H9 (cell line): Measurements from ENCODE around the gene UNC5C. TPM values are rescaled to one million over a fixed set of nuclear protein-coding genes. Genes with fewer than 3 reads are reported as not detected.
"Not testable (repeated sequence)": the region's sequence is repeated elsewhere in the genome, so short reads cannot be mapped to it uniquely, and the experiment has no call there.

ENCODE experiments used
- DNase-seq: peaks from one replicate; pipeline ENCODE4 v3.0.0-alpha.2; 2017
- H2AFZ ChIP-seq: one replicate; pipeline ENCODE4 v1.6.1; 2013; ENCODE audit warnings: mild to moderate bottlenecking, low read length, control low read depth, moderate library complexity
- H2AK5ac ChIP-seq: 2 replicates; pipeline ENCODE4 v1.6.1; 2013; ENCODE audit warnings: low read length, control low read depth, mixed read lengths; ENCODE audit not compliant: insufficient read length
- H2BK120ac ChIP-seq: one replicate; pipeline ENCODE4 v1.6.1; 2013; ENCODE audit warnings: low read depth, mild to moderate bottlenecking, low read length, control low read depth, inconsistent platforms; ENCODE audit not compliant: poor library complexity, severe bottlenecking
- H2BK12ac ChIP-seq: 2 replicates; pipeline ENCODE4 v1.6.1; 2013; ENCODE audit warnings: low read length, control low read depth, mixed read lengths, low read depth; ENCODE audit not compliant: insufficient read length
- H2BK15ac ChIP-seq: 2 replicates; pipeline ENCODE4 v1.6.1; 2013; ENCODE audit warnings: low read depth, low read length, control low read depth
- H2BK20ac ChIP-seq: one replicate; pipeline ENCODE4 v1.6.1; 2013; ENCODE audit warnings: low read depth, mild to moderate bottlenecking, low read length, control low read depth, inconsistent platforms; ENCODE audit not compliant: poor library complexity, severe bottlenecking
- H2BK5ac ChIP-seq: 2 replicates; pipeline ENCODE4 v1.6.1; 2013; ENCODE audit warnings: low read length, control low read depth, mixed read lengths; ENCODE audit not compliant: insufficient read length
- H3K14ac ChIP-seq: 2 replicates; pipeline ENCODE4 v1.6.1; 2013; ENCODE audit warnings: low read length, control low read depth; ENCODE audit not compliant: insufficient read depth
- H3K18ac ChIP-seq: 2 replicates; pipeline ENCODE4 v1.6.1; 2013; ENCODE audit warnings: low read depth, mild to moderate bottlenecking, mixed read lengths, low read length, control low read depth; ENCODE audit not compliant: insufficient read length
- H3K23ac ChIP-seq: 2 replicates; pipeline ENCODE4 v1.6.1; 2013; ENCODE audit warnings: low read length, control low read depth, mixed read lengths, low read depth; ENCODE audit not compliant: insufficient read length
- H3K23me2 ChIP-seq: 2 replicates; pipeline ENCODE4 v1.6.1; 2013; ENCODE audit warnings: low read depth, mild to moderate bottlenecking, mixed read lengths, low read length, control low read depth; ENCODE audit not compliant: insufficient read length, poor library complexity, severe bottlenecking
- H3K27ac ChIP-seq: 2 replicates; pipeline ENCODE4 v1.5.1; 2013; ENCODE audit warnings: low read length, control low read depth, mixed read lengths, low read depth; ENCODE audit not compliant: insufficient read length
- H3K27me3 ChIP-seq: 2 replicates; pipeline ENCODE4 v1.6.1; 2013; ENCODE audit warnings: low read length, control low read depth, inconsistent platforms; ENCODE audit not compliant: insufficient read depth
- H3K4ac ChIP-seq: 2 replicates; pipeline ENCODE4 v1.6.1; 2013; ENCODE audit warnings: low read depth, mild to moderate bottlenecking, control low read depth, inconsistent platforms, low read length, moderate library complexity
- H3K4me1 ChIP-seq: 2 replicates; pipeline ENCODE4 v1.6.1; 2013; ENCODE audit warnings: low read length, control low read depth, inconsistent platforms; ENCODE audit not compliant: insufficient read depth
- H3K4me2 ChIP-seq: 2 replicates; pipeline ENCODE4 v1.6.1; 2013; ENCODE audit warnings: low read length, control low read depth, mixed read lengths; ENCODE audit not compliant: insufficient read length, insufficient read depth
- H3K56ac ChIP-seq: 2 replicates; pipeline ENCODE4 v1.6.1; 2013; ENCODE audit warnings: low read depth, mild to moderate bottlenecking, mixed read lengths, low read length, control low read depth; ENCODE audit not compliant: insufficient read length
- H3K79me1 ChIP-seq: 2 replicates; pipeline ENCODE4 v1.6.1; 2013; ENCODE audit warnings: low read depth, mild to moderate bottlenecking, moderate library complexity, low read length, control low read depth, inconsistent platforms; ENCODE audit not compliant: insufficient read depth, poor library complexity, severe bottlenecking
- H3K79me2 ChIP-seq: 2 replicates; pipeline ENCODE4 v1.6.1; 2013; ENCODE audit warnings: low read length, control low read depth, inconsistent platforms; ENCODE audit not compliant: insufficient read depth
- H3K9ac ChIP-seq: 2 replicates; pipeline ENCODE4 v1.6.1; 2013; ENCODE audit warnings: low read length, control low read depth, mixed read lengths; ENCODE audit not compliant: insufficient read length; ENCODE audit errors: extremely low read depth
- H3K9me3 ChIP-seq: one replicate; pipeline ENCODE4 v1.6.1; 2013; ENCODE audit warnings: low read depth, low read length, inconsistent platforms; ENCODE audit not compliant: control insufficient read depth
- H3T11ph ChIP-seq: one replicate; pipeline ENCODE4 v1.6.1; 2013; ENCODE audit warnings: mild to moderate bottlenecking, low read length, control low read depth, inconsistent platforms
- H4K20me1 ChIP-seq: one replicate; pipeline ENCODE4 v1.6.1; 2013; ENCODE audit not compliant: control insufficient read depth, insufficient read length, insufficient read depth
- H4K5ac ChIP-seq: 2 replicates; pipeline ENCODE4 v1.6.1; 2013; ENCODE audit warnings: low read depth, mild to moderate bottlenecking, mixed read lengths, low read length, control low read depth; ENCODE audit not compliant: insufficient read length
- H4K8ac ChIP-seq: replicated peaks from 2 replicates; pipeline ENCODE4 v1.6.1; 2013; ENCODE audit warnings: low read length, control low read depth, mixed read lengths, low read depth; ENCODE audit not compliant: insufficient read length
- H4K91ac ChIP-seq: 2 replicates; pipeline ENCODE4 v1.6.1; 2013; ENCODE audit warnings: low read depth, mild to moderate bottlenecking, moderate library complexity, mixed read lengths, low read length, control low read depth; ENCODE audit not compliant: insufficient read length
- H3K27ac Mint-ChIP-seq, 3 experiments: 2 replicates in 2 of 3; 3 replicates in 1 of 3; pipeline ENCODE4 v1.8.0; 2020 to 2021; ENCODE audit warnings: mixed read lengths in 3 of 3, mild to moderate bottlenecking in 1 of 3, moderate library complexity in 1 of 3
- H3K27me3 Mint-ChIP-seq: 2 replicates; pipeline ENCODE4 v1.8.0; 2021; ENCODE audit warnings: low read depth, mild to moderate bottlenecking, moderate library complexity, mixed read lengths
- H3K36me3 Mint-ChIP-seq, 3 experiments: 2 replicates in 2 of 3; 3 replicates in 1 of 3; pipeline ENCODE4 v1.8.0; 2020 to 2021; ENCODE audit warnings: low read depth in 3 of 3, mixed read lengths in 3 of 3; ENCODE audit not compliant: insufficient read depth in 1 of 3
- H3K4me1 Mint-ChIP-seq, 2 experiments: 2 replicates each; pipeline ENCODE4 v1.8.0; 2020; ENCODE audit warnings: mixed read lengths in 2 of 2
- H3K4me3 Mint-ChIP-seq, 2 experiments: 2 replicates in 1 of 2; 3 replicates in 1 of 2; pipeline ENCODE4 v1.8.0; 2020 to 2021; ENCODE audit warnings: mild to moderate bottlenecking in 2 of 2, mixed read lengths in 2 of 2, moderate library complexity in 1 of 2
- H3K9me3 Mint-ChIP-seq, 2 experiments: 2 replicates in 1 of 2; 3 replicates in 1 of 2; pipeline ENCODE4 v1.8.0; 2020; ENCODE audit warnings: mild to moderate bottlenecking in 2 of 2, mixed read lengths in 2 of 2, moderate library complexity in 1 of 2
- WGBS: extraction: QIAGEN DNeasy Blood & Tissue Kit; methylation state at CpG from one replicate; pipeline ENCODE4 v1.1.7; 2013; ENCODE audit warnings: missing lambda C conversion rate, low lambda C conversion rate, mixed read lengths; ENCODE audit not compliant: insufficient read length; ENCODE audit errors: extremely low coverage; 5-methylcytosine and 5-hydroxymethylcytosine counted together
- total RNA-seq: library from RNA; stranded (reverse); gene quantifications from 2 replicates; pipeline ENCODE4 v1.2.1, GENCODE V29; 2021
- TF ChIP-seq, protein P1 (sequence below): fragments of 200-600 bp; sonication (generic); conservative IDR thresholded peaks from 3 replicates; pipeline ENCODE4 v1.8.0; 2021; ENCODE audit warnings: antibody characterized with exemption, mild to moderate bottlenecking

UNC5C gene
- total RNA-seq, 1 experiment from 2014 or later = not detected

- peaks cover 8% of the 10 kb centered on the region for H3K27me3 Mint-ChIP-seq
- TF ChIP-seq, protein P1, sequence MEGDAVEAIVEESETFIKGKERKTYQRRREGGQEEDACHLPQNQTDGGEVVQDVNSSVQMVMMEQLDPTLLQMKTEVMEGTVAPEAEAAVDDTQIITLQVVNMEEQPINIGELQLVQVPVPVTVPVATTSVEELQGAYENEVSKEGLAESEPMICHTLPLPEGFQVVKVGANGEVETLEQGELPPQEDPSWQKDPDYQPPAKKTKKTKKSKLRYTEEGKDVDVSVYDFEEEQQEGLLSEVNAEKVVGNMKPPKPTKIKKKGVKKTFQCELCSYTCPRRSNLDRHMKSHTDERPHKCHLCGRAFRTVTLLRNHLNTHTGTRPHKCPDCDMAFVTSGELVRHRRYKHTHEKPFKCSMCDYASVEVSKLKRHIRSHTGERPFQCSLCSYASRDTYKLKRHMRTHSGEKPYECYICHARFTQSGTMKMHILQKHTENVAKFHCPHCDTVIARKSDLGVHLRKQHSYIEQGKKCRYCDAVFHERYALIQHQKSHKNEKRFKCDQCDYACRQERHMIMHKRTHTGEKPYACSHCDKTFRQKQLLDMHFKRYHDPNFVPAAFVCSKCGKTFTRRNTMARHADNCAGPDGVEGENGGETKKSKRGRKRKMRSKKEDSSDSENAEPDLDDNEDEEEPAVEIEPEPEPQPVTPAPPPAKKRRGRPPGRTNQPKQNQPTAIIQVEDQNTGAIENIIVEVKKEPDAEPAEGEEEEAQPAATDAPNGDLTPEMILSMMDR = no peak
- Histone ChIP-seq H2BK15ac (no peak overlapping the region), H3K23ac (no peak overlapping the region), H2BK5ac (no peak overlapping the region), H3K18ac (no peak overlapping the region), H3K79me1 (no peaks in the 10 kb centered on the region), H2BK20ac (no peak overlapping the region), H2AFZ (no peak overlapping the region), H3K4me2 (no peak overlapping the region), H4K20me1 (no peaks in the 10 kb centered on the region), H4K5ac (no peak overlapping the region), H3K27ac (no peak overlapping the region), H3K56ac (no peak overlapping the region), H3K4me1 (no peaks in the 10 kb centered on the region; the same call in 1 of the 2 replicates), H4K8ac (no peak overlapping the region), H2BK120ac (no peak overlapping the region), H3K27me3 (no peaks in the 10 kb centered on the region), H3K23me2 (no peaks in the 10 kb centered on the region), H3K79me2 (no peaks in the 10 kb centered on the region), H4K91ac (no peak overlapping the region), H3T11ph (no peak overlapping the region), H3K14ac (no peak overlapping the region), H3K9ac (no peak overlapping the region), H3K9me3 (peaks cover 13% of the 10 kb centered on the region), H2BK12ac (no peak overlapping the region), H3K4ac (no peak overlapping the region), H2AK5ac (no peak overlapping the region)
- peaks cover 15 to 19% of the 10 kb centered on the region in 2 experiments for H3K4me1 Mint-ChIP-seq
- H3K27ac Mint-ChIP-seq = no peak overlapping the region
- no peak overlapping the region for H3K4me3 Mint-ChIP-seq
- no CpG with 5 or more reads among the region's 2 CpGs for WGBS
- H3K9me3 Mint-ChIP-seq = peaks cover 18% of the 10 kb centered on the region in 2 experiments
- no peak for DNase-seq
- peaks cover 14 to 19% (median 16%) of the 10 kb centered on the region in 3 experiments for H3K36me3 Mint-ChIP-seq
Observed at GRCh38 chr4:95178938-95179337, 369.8 kb downstream of the UNC5C start.

DNA sequence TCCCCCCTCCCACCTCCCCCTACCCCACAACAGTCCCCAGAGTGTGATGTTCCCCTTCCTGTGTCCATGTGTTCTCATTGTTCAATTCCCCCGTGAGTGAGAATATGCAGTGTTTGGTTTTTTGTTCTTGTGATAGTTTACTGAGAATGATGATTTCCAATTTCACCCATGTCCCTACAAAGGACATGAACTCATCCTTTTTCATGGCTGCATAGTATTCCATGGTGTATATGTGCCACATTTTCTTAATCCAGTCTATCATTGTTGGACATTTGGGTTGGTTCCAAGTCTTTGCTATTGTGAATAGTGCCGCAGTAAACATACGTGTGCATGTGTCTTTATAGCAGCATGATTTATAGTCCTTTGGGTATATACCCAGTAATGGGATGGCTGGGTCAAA is 377.4 kb downstream of the UNC5C start:
- not testable (repeated sequence) for H3K4me1 Mint-ChIP-seq, H3K27ac Mint-ChIP-seq
- no CpG with 5 or more reads among the region's 3 CpGs for WGBS

More for the DNA sequence above, 377.4 kb downstream of the UNC5C start:
- not testable (repeated sequence) for H4K5ac ChIP-seq, H3K9me3 ChIP-seq, H3K79me1 ChIP-seq, H3K36me3 Mint-ChIP-seq, H3K4ac ChIP-seq, H3K27me3 Mint-ChIP-seq, H3K23ac ChIP-seq, H3K4me1 ChIP-seq, H3K4me3 Mint-ChIP-seq, H3K18ac ChIP-seq, H3K27me3 ChIP-seq, H3T11ph ChIP-seq, H2BK15ac ChIP-seq, H3K4me2 ChIP-seq, H2AK5ac ChIP-seq, H4K20me1 ChIP-seq, H3K9me3 Mint-ChIP-seq, H4K91ac ChIP-seq, H3K79me2 ChIP-seq, H2BK20ac ChIP-seq, H3K23me2 ChIP-seq, H3K56ac ChIP-seq, H2BK12ac ChIP-seq, H3K27ac ChIP-seq, H3K14ac ChIP-seq, H2AFZ ChIP-seq, H2BK5ac ChIP-seq, H4K8ac ChIP-seq, H3K9ac ChIP-seq, DNase-seq, H2BK120ac ChIP-seq
